Esophagus squamous epithelium (tissue), 4 donors: Measurements from ENCODE around the gene KRT34.

Source experiments
- POLR2A ChIP-seq, 4 donors: fragments of 450-650 bp; IDR thresholded peaks; one replicate each; pipeline ENCODE4 v1.6.1; 2017; ENCODE audit warnings: antibody characterized with exemption in 4 of 4, mild to moderate bottlenecking in 4 of 4, moderate library complexity in 3 of 4
- TF ChIP-seq, protein P1 (sequence below), 6 experiments: fragments of 450-650 bp in 4 of 6; fragments of 200-600 bp in 2 of 6; sonication (generic) in 2 of 6; IDR thresholded peaks; one replicate each; pipeline ENCODE4 v1.5.1; 2016 to 2019; ENCODE audit warnings: antibody characterized with exemption in 6 of 6, mild to moderate bottlenecking in 4 of 6, moderate library complexity in 4 of 6

DNA sequence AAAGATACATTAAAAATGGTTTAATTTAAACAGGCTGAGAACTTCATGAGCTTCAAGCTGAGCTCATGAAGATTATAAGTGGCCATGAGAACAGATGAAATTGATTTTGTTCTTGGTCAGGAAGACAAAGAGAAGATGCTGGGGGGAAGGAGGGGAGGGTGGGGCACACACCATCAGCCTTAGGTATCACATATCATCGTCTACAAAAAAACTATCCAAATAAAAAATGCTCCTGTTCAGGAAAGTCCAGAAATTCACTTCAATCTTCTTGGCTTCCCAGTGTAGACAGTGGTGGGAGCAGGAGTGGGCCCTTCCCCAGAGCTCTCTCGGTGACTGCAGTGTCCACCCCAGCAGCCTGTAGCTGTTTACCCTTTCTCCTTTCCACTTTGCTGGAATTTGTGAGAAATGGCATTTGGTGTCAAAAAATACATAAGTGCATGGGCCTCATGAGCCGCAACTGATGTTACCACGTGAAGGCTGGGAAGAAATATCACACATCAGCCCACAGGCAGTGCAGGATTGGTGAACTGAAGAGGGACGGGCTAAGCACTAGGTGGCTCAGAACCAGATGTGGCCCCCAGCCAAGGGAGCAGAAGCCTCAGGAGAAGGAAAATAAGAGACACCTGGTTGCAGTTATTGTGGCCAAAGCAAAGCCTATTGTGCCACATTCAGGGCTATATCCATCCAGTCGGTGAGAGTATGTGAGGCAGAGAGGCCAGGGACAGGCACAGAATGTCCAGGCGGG, 36.2 kb upstream of the KRT34 start:
- TF ChIP-seq POLR2A (IDR thresholded peaks at IDR 0.05) = no peak
- TF ChIP-seq, protein P1, sequence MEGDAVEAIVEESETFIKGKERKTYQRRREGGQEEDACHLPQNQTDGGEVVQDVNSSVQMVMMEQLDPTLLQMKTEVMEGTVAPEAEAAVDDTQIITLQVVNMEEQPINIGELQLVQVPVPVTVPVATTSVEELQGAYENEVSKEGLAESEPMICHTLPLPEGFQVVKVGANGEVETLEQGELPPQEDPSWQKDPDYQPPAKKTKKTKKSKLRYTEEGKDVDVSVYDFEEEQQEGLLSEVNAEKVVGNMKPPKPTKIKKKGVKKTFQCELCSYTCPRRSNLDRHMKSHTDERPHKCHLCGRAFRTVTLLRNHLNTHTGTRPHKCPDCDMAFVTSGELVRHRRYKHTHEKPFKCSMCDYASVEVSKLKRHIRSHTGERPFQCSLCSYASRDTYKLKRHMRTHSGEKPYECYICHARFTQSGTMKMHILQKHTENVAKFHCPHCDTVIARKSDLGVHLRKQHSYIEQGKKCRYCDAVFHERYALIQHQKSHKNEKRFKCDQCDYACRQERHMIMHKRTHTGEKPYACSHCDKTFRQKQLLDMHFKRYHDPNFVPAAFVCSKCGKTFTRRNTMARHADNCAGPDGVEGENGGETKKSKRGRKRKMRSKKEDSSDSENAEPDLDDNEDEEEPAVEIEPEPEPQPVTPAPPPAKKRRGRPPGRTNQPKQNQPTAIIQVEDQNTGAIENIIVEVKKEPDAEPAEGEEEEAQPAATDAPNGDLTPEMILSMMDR (IDR thresholded peaks at IDR 0.05) = no peak
